GM19452 (cell line): ENCODE results near the gene NUP98.
"Not testable (repeated sequence)": the region's sequence is repeated elsewhere in the genome, so short reads cannot be mapped to it uniquely, and the experiment has no call there.

ENCODE experiments used
- ATAC-seq: cut with Tn5 transposase; IDR thresholded peaks from one replicate; pipeline ENCODE4 v1.9.1; 2021; ENCODE audit not compliant: unreplicated experiment

The NUP98 gene

GRCh38 chr11:3827434-3828186, 30.3 kb upstream of the NUP98 start:
- no peak for ATAC-seq

- no peak for ATAC-seq
Measured at GRCh38 chr11:3826721-3827120, 29.4 kb upstream of the NUP98 start.

GRCh38 chr11:3825473-3826154, 28.3 kb upstream of the NUP98 start:
- no peak for ATAC-seq

- ATAC-seq = peak; percentile 88
Measured at GRCh38 chr11:3824714-3825472, 27.5 kb upstream of the NUP98 start.

- ATAC-seq = no peak
Measured at GRCh38 chr11:3823762-3824506, 26.6 kb upstream of the NUP98 start.

GRCh38 chr11:3823303-3823702, 25.9 kb upstream of the NUP98 start:
- no peak for ATAC-seq

GRCh38 chr11:3822312-3822711, 25.0 kb upstream of the NUP98 start:
- ATAC-seq = no peak

GRCh38 chr11:3820971-3821370, 23.6 kb upstream of the NUP98 start:
- no peak for ATAC-seq

- no peak for ATAC-seq
Measured at GRCh38 chr11:3817181-3817800, 19.9 kb upstream of the NUP98 start.

GRCh38 chr11:3816673-3817072, 19.3 kb upstream of the NUP98 start:
- no peak for ATAC-seq

- ATAC-seq = no peak
Measured at GRCh38 chr11:3815845-3816244, 18.5 kb upstream of the NUP98 start.

- not testable (repeated sequence) for ATAC-seq
Measured at GRCh38 chr11:3814832-3815231, 17.5 kb upstream of the NUP98 start.

GRCh38 chr11:3810951-3811350, 13.6 kb upstream of the NUP98 start:
- ATAC-seq = no peak

- no peak for ATAC-seq
Measured at GRCh38 chr11:3810446-3810845, 13.1 kb upstream of the NUP98 start.

- no peak for ATAC-seq
Measured at GRCh38 chr11:3809624-3809928, 12.2 kb upstream of the NUP98 start.

- ATAC-seq = peak; percentile 75
Measured at GRCh38 chr11:3808861-3809623, 11.7 kb upstream of the NUP98 start.

- ATAC-seq = peak; percentile 49
Measured at GRCh38 chr11:3807909-3808860, 10.8 kb upstream of the NUP98 start, which contains the start of gene PGAP2. PGAP2 (plus strand) TSS chr11:3808560; CDS start chr11:3811260, 2,700 bp downstream.

- no peak for ATAC-seq
Measured at GRCh38 chr11:3803726-3804495, 6.6 kb upstream of the NUP98 start.
